HG02642 (cell line): ENCODE data around the gene TTLL7.
"Not testable (repeated sequence)": the region's sequence is repeated elsewhere in the genome, so short reads cannot be mapped to it uniquely, and the experiment has no call there.

Experiments used
- ATAC-seq: cut with Tn5 transposase; IDR thresholded peaks from one replicate; pipeline ENCODE4 v1.9.1; 2021; ENCODE audit warnings: mild to moderate bottlenecking; ENCODE audit not compliant: unreplicated experiment, poor library complexity

The TTLL7 gene

DNA sequence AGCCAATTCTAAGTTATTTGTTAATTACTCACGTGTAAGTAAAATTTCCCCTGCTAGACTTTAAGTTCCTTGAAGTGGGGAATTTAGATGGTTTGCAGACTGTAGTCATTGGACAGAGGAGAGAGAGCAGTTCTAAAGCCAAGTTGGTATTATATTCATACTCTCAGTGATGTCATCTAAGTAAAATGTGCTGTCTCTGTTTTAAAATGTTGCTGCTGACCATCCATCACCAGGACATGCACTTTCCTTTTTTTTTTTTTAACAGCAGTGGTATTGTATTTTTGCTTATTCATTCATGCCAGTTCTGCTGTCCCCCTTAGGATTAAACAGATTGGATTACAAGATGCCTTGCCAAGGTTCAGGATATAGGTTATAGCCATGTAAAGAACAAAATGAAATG lies 2.3 kb downstream of the TTLL7 start:
- ATAC-seq: no peak

DNA sequence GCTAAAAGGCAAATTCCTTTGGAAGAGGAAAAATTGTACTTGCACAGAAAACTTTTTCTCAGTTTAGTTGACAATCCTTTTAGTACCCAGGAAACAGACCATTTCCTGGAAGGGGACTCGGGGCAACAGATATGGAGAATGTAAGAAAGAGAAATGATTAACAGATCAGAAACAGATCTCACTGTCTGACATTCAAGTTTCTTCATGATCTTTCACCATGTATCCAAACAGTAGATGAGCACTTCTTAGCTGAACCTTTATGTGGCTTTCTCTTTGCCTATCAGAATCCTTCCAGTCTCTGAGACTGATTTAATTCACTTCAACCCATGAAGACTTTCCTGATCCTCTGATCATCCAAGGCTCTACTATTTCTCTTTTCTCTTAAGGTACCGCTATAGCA lies 2.7 kb downstream of the TTLL7 start:
- ATAC-seq: no peak

DNA sequence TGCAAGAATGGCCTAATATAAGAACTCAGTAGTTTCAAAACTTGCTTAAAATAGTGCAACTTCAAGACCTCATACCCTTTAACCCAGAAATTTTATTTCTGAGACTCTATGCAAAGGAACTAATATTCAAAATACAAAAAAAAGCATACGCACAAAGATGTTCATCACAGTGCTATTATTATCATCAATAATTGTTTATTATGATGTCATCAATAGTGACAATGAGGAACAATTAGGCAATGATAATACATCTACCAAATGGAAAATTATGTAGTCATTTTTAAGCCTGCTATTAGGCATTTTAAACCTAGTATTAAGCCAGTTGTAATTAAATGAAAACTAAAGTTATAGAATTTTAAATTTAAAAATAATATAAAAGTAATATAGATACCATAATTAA lies 3.3 kb downstream of the TTLL7 start:
- ATAC-seq: no peak

DNA sequence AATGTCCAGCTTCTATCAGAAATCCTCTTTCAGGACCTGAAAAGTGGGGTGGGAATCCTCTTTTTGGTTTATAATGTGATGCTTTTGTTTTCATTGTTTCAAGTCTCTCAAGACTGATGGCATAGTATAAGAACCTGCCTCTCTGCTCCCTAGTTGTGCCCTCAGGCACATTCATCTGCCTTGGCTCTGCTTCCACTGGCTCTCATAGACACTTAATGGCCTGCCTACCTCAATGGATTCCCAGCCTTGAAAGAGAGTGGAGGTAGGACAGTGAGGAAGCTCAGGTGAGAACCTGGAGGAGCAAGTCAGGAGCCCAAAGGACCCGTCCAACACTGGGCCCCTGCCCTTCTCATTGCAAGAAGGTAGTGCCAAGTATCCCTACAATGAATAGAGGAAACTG lies 4.8 kb downstream of the TTLL7 start:
- ATAC-seq: no peak

DNA sequence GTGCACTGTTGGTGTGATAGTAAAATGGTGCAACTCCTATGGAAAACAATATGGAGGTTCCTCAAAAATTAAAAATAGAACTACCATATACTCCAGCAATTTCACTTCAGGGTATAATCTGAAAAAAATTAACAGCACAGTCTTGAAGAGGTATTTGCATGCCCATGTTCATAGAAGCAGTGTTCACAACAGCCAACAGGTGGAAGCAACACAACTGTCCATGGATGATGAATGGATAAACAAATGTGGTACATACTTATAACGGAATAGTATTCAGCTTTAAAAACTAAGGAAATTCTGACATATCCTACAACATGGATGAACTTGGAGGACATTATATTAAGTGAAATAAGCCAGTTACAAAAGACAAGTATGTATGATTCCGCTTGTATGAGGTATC lies 8.2 kb downstream of the TTLL7 start:
- ATAC-seq: no peak

DNA sequence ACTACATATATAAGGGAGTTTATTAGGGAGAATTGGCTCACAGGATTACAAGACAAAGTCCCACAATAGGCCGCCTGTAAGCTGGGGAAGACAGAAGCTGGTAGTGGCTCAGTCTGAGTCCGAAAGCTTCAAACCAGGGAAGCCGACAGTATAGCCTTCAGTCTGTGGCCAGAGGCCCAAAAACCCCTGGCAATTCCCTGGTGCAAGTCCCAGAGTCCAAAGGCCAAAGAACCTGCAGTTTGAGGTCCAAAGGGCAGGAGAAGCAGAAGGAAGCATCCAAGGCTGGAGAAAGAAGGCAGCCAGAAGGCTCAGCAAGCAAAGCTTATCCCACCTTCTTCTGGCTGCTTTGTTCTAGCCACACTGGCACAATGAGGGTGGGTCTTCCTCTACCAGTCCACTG lies 13.9 kb downstream of the TTLL7 start:
- ATAC-seq: no peak

DNA sequence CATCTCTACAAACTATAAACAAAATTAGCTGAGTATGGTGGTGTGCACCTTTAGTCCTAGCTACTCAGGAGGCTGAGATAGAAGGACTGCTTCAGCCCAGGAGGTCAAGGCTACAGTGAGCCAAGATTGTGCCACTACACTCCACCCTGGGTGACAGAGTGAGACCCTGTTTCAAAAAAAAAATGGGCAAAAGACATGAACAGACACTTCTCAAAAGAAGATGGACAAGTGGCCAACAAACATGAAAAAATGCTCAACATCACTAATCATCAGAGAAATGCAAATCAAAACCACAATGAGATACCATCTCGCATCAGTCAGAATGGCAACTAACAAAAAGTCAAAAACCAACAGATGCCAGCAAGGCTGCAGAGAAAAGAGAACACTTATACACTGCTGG lies 15.0 kb downstream of the TTLL7 start:
- ATAC-seq: not testable (repeated sequence)

DNA sequence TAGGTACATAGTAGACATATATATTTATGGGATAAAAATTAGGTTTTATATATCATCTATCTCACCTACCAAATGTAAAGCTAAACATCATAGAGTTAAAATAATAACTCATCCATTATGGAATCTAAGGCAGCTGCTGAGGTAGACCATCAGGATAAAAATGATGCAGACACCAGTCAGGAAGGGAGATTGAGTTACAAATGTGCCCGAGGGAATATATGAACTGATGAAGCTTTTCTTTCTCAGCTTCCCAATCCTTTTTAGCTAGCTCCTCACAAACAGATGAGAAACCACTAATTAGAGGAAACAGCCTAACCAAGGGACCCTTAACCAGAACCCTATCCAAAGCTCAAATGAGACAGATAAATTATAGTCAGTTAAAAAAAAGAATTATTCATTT lies 20.9 kb downstream of the TTLL7 start:
- ATAC-seq: no peak

DNA sequence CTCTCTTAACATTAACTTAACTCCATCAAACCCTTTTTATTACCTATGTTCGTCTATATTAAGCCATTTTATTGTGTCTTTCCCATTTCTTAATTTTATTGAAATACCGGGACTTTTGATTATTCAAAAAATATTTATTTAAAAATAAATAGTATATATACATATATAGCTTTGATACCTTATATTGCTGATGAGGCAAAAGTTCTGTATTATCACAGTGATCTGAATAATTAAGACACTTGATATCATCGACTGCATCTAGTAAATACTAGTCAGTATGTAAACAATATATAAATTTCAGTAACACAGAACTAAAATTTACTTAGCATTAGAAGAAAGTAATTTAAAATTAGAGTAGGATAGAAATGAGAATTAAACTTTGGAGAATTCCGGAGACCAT lies 22.0 kb downstream of the TTLL7 start:
- no peak for ATAC-seq

DNA sequence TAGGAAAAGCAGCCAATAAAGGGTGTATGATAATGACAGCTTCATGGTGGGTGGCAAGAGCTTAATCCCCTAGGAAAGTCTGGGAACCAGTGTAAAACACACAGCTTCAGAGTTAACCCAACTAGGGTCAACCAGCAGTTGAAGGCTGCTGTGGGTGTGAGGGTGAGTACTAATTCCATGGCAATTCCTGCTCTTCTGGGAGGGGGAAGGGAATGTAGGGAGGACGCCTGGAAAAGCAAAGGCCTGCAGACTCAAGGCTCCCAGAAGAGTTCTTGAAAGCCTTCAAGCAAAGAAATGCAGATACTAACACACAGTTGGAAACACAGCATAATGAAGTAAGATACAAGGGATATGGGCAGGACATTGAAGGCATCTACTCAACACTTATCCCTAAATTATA lies 28.1 kb downstream of the TTLL7 start:
- no peak for ATAC-seq

DNA sequence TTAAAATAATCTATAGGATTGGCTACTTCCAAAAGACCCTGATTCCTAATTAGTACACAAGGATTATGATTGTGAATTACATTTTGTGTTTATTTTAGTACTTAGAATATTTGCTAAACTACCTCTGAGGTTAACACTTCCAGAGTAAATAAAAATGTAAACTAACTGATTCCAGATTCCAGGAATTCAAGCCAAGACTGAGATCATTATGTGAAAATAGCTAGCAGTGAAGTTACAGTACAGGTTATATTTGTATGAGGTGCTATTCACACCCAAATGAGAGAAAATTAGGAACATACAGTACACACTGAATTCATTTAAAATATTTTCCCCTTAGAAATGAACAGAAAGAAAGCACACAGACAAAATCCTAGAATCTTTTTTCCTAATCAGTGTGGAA lies 28.8 kb downstream of the TTLL7 start:
- ATAC-seq: no peak

DNA sequence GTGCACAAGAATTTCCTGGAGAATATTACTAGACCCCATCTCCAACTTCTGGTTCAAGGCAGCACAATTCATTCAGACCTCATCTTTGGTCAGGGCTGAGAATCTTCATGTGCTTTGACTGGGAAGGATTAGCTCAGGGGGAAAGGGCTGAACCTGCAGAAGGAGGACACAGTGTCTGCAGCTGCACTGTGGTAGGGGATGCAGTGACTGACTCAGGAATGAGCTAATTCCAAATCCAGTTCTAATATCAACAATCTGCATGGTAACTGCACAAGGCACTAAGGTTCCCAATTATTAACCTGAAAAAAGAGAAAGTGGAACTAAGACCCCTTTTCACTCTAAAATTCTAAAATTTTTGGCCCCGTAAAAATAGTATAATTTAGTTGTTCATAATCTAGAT lies 31.6 kb downstream of the TTLL7 start:
- ATAC-seq: no peak

DNA sequence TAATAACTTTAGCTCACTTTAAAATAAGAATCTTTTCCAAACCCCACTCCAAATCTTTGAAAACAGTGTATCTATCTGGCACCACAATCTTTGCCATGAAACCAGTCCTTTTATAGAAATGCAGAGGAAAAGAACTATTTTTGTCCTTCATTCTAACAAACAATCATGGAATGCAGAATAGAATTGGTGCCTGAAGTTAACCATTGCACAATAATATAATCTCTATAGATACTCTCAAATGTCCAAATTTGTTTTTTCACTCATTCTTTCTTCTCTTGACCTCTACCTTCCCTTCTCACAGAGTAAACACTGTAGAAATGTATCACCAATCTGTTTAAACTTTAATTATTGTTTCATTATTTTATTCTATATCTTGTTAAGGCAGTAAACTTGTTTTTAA lies 34.8 kb downstream of the TTLL7 start:
- no peak for ATAC-seq

DNA sequence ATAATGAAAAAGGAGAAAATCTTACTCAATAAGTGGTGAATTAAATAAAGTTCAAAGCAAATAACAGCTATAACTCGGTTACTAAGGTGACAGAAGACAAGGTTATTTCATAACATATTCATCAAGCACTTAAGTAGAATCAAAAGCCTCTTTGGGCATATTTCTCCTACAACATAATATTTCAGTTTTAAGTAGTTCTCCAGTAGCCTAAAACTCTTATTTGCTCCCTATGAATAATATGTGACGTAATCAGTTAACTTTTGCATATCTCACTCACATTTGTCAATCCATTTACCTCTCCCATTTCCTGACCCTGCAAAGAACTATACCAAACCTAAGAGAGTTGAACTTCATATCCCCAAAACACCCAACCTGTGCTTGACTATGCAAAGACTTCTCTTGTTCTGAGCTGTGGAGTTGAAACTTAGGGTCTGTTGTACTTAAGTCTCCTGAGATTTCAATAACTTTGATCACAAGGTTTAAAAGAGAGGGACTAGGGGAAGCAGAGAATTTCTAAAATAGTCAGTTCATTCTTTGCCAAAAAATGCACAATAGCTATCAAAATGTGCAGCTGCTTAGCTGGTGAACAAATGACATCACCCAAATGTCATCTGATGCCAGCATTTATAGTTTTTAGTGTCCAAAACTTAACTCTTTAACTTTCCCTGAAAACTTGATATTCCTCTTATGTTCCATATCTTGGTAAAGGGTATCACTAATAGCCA lies 37.2 kb downstream of the TTLL7 start:
- ATAC-seq: no peak

DNA sequence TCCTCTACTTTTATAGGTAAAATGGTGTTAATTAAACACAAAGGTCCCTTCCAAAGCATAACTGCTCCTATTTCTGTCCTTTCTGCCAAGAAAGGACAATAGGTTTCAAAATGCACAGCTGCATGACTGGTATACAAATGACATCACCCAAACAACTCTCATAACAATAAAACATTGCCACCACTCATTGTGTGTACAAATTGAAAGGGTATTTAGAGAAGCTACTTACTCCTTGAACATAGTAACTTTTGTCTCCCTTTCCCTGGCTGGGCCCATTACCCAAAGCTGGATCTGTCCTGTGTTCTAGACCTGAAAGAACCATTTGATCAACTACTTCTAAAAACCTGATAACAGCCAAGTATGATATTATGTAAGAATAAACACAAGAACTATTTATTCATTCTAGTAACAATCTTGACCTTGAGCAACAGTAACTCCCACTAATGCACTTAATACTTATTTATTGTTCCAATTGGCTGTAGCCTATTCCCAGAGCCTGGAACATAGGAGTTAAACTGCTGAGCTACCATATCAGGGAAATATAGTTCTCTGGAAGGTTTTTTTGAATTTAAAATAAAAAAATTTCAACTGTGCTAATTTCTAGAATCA lies 38.2 kb downstream of the TTLL7 start:
- no peak for ATAC-seq

DNA sequence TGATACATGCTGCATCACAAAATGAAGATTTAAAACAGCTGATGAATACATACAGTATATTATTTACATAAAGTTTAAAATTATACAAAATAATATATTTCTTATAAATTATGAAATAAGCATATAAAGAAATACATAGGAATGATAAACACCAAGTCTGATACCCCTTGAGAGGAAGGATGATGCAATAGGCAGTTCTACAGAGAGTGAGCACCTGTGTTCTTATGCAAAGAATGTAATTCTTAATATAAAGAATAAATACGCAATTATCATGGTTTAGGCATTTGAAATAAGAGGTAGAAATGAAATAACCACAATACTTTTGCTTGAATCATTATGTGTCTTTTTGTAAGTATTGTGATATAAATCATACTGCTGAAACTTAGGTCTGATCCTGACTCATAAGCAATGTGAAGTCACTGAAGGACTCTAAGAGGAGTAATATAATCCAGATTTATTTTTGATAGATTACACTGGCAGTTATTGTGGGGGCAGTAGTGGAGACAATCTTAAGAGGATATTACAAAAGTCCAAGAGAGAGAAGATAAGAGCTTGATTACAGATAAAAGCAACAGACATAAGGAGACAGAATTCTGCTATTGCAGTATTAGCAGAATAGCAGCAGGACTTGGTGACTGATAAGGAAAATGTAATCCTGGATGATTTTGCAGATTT lies 39.0 kb downstream of the TTLL7 start:
- ATAC-seq: no peak

DNA sequence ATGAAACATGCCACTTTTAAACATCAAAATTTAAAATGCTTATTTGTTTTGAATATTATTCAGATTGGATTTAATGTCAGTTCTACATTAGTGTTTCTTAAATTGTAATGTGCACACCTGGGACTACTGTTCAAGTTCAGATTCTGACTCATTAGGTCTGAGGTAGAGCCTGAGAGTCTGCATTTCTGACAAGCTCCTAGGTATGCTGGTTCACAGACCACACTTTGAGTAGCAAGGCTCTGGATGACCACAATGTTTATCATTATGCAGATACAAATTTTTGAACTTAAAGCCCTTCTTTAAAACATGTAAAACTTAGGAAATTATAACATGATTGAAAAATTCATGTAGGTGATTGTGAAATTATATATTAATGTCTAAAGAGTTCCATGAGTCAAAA lies 40.2 kb downstream of the TTLL7 start:
- no peak for ATAC-seq

DNA sequence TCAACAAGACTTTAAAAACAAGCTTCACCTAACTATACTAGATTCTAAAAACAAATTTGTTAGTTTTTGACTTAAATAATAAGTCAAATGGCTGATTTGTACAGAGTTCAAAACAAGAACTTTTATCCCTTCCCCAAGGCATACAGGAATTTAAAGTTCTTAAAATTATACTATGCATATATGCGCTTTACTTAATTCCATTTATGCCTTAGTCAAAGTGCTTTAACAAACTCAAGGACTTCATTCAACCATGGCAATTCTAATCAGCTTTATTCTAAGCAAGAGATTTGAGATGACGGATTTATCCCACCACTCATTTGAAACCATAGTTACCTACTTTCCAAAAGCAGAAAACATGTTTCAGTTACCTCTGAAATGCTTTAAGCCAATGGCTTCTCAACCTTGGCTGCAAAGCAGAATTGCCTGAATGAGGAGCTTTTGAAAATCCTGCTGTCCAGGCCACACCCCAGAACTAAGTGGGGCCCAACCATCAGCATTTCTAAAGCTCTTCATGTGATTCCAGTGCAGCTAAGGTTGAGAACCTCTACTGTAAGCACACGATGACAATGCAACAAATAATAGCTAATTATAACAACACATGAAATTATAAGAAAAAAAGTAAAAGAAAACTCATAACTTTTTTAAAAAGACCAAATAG lies 44.6 kb downstream of the TTLL7 start:
- ATAC-seq: no peak

DNA sequence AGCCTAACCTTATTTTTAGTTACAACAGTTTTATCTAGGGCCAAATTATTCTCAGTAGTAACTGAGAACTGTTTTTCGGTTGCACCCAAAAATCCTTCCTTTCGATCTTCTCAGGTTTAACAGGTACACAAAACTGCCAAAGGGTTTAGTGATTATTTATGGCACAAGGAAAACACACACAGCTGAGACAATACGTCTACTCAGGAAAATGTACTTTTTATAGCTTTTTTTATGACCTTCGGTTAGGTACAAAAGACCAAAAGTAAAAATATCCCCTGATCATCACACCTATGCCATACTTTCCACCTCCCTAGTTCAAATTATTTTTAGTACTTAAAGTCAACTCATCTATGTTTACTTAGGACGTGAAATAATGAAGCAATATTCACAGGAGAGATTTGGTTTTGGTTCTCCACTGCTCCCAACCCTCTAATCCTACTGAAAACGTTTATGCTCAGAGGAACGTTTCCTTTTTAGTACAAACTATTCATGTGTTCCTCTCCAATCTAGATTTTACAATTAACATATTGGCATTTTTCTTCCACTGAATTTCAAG lies 48.7 kb downstream of the TTLL7 start:
- ATAC-seq: no peak

DNA sequence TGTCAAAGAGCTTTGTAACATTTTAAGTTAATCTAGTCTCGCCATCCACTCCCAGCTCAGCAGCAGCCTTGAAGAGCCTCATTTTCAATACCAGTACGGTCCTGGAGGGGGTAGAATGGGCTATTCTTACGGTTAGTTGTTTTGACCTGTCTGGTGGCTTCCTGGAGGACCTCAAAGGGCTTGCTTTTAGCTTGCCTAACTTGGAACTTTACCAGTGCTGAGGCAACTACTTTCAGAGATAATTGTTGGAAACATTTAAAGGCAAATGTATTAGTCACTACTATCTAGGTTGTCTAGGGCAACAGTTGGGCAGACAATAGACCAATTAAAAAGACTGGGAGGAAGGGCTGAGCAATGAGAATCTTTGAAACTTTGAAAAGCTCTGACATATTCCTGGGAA lies 56.0 kb downstream of the TTLL7 start:
- ATAC-seq: no peak

DNA sequence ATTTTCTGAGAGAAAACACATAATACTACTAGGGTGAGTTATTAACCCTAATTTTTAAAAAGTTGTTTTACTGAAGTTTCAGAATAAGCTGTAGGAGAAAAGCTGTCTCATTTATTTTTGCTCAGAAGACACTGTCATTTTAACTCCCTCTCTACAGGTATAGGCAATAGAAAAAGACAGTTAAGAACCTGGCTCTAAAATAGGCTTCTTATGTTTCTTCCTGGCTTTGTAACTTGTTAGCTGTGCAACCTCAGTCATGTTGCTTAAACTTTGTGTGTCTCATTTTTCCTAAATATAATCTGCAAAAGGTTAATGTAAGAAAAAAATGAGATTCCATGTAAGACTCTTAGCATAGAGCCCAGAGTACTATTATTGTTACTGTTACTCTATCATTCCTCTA lies 64.4 kb downstream of the TTLL7 start:
- no peak for ATAC-seq
